Kasumi-1 (cell line): ENCODE data around the gene HNF4A.
"Not testable (repeated sequence)": the region's sequence is repeated elsewhere in the genome, so short reads cannot be mapped to it uniquely, and the experiment has no call there.

Source experiments
- DNase-seq, 2 experiments: peaks; one replicate each; lab custom pipeline; 2025; lab: John Stamatoyannopoulos, UW

HNF4A gene

GRCh38 chr20:44355498-44356352 lies at the start of gene HNF4A:
Gene HNF4A, plus strand, starts transcription at chr20:44355699. Its CDS starts 106 bp downstream, at chr20:44355805.
- no peak for DNase-seq

DNA sequence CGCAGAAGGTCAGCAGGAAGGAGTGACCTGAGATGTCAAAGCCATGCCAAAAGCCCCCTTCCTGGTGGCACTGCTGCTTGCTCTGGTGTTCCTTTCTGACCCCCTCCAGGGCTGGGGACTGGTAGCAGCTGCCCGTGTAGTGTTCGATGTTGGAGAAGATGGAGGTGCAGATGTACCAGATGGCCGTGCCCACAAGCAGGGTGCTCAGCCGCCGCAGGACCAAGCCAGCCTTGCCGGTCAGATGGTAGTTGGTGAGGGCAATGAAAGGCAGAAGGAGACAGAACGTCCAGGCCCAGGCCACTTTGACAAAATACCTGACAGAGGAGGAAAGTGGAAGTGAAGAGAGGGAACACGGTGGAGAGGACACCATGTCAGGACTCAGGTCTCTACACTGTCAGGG lies 48.6 kb upstream of the HNF4A start:
- no peak for DNase-seq

DNA sequence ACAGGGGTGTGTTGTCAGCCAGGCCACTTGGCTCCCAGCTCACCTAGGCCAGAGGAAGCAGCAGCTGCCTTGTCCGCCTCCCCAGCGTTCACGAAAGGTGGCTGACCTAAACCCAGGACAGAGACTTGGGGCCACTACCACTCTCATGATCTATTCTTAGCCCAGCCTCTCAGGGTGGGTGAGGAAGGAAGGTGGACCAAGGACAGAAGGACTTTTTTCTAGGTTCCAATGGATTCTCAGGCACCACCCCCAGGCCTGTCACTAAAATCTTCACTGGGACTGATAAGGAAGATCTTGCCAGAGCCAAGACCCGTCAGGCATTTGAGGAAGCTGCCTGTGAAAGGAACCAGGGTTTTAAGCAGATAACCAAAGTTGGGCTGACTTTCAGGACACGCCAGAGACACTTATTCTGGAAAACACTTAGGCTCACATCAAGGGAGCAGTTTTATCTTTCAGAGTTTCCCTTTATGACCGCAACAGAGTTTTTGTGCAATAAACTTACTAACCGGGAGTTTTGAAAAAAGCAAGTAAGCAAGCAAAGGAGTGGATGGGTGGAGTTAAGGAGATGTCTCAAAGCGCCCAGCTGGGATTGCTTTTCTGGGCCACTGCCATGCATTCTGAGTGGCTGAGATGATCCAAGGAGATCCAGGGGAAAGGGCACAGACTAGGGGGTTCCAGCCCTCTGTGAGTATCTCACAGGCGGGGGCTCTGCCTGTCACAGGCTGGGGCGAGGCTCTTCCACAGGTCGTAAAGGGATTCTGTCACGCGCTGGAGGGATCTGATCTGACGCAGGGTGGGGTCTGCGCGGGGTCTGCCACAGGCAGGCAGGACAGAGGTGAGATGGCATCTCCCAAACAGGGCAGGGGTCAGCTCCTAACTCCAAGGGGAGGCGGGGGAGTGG lies 45.5 kb upstream of the HNF4A start:
- DNase-seq, result peak; percentile 14 to 47

GRCh38 chr20:44310664-44311639 lies 44.5 kb upstream of the HNF4A start, which contains the start of gene FITM2:
Gene FITM2, minus strand, starts transcription at chr20:44311202. Its CDS starts 54 bp downstream, at chr20:44311148.
- peak; percentile 86 to 87 for DNase-seq

DNA sequence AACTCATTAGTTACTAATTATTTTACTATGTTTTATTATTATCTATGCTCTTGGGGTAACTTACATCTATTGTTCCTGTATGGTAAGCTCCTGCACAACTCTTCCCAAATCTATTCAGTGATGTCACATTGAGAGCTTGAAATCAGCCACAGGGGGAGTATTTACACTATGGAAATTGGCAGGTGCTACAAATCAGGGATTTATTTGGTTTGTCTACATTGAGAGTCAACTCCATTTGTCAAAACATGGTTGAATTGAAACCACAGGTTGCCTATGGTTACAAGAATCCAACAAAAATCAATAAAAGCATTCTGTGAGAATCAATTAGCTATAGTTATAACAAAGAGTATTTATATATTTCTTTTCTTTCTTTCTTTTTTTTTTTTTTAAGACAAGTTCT lies 40.6 kb upstream of the HNF4A start:
- no peak for DNase-seq

- DNase-seq, result no peak
Observed at GRCh38 chr20:44319839-44320422, 35.6 kb upstream of the HNF4A start.

DNA sequence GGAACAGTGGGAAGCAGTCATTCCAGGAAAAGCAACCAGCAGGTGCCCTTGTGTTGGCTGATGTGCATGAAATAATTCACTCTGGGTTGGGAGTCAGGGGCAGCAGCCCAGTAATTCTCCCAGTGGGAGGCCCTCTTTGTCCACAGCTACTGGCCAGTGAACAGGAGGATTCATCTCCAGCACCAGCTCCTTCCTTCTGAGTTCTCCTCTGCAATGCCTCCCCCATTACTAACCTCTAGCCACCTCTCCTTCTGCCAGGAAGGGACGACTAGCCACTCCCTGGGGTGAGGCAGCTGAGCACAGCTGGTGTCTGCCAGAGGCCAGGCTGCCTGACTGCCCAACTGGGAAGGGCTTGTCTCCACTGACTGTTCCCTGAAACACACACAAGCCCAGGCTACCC lies 31.2 kb upstream of the HNF4A start:
- DNase-seq, result no peak

GRCh38 chr20:44326391-44327159 lies 28.9 kb upstream of the HNF4A start:
- DNase-seq, result no peak

GRCh38 chr20:44327748-44328147 lies 27.8 kb upstream of the HNF4A start:
- DNase-seq, result not testable (repeated sequence)

- DNase-seq, result no peak
Observed at GRCh38 chr20:44328428-44328827, 27.1 kb upstream of the HNF4A start.

DNA sequence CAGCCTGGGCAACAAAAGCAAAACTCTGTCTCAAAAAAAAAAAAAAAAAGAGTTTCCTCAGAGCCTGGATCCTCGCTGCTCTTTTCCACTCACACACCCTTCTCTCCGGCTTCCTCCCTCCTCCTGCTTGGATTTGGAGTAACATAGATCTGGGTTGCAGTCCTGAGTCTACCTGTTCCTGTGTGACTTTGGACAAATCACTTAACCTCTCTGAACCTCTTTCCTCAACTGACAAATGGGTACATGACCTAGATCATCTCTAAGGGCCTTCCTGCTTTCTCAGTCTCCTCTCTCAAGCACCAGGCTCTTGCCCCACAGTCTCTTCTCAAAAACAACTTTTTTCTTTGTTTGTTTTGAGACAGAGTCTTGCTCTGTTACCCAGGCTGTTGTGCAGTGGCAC lies 24.3 kb upstream of the HNF4A start:
- DNase-seq, result no peak

DNA sequence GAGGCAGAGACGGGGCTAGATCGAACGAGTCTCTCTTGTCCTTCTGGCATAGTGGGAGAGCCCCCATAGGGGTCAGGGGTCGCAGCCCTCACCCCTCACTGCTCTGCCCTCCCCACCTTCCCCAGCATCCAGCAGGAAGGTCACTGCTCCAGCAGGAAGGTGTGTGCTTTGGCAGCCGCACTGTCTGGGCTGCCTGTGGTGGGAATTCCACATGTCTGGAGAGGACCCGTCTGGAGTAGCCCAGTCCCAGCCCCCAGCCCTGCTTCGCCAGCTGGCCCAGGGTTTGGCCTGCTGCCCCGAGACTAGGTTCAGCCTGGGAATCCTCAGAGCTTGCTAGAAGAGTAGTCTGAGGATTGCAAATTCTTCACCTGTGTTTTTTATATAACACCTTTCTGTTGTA lies 21.2 kb upstream of the HNF4A start:
- DNase-seq, result no peak

DNA sequence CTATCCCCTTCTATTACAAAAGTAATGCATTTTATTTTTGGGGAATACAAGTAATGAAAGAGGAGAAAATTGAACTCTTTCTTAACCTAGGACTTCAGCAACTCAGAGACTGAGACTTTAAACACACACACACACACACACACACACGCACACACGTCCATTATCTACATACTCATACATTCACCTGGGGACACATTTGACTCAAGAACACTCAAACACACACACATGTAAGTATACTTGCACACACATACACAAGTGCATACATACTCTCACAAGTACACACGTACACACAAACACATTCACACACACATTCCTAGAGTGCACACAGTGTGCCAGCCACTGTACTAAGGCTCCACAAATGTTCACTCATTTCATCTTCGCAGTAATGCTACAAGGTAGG lies 20.8 kb upstream of the HNF4A start:
- DNase-seq, result no peak

DNA sequence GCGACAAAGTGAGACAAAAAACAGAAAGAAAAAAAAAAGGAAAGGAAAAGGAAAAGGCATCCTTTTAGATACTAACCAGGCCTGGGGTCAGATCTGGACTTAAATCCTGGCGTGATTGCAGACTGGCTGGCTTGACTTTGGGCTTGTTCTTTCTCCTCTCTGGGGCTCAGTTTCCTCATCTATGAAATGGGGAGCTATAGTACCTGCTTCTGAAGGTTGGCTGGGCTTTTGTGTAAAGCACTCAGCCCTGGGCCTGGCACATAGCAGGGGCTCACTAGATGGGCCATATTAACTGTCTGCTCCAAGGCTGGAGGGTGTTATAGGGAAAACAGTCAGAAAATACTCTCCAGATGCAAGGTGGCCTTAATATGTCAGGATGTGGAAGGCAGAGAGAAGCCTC lies 19.8 kb upstream of the HNF4A start:
- no peak for DNase-seq

DNA sequence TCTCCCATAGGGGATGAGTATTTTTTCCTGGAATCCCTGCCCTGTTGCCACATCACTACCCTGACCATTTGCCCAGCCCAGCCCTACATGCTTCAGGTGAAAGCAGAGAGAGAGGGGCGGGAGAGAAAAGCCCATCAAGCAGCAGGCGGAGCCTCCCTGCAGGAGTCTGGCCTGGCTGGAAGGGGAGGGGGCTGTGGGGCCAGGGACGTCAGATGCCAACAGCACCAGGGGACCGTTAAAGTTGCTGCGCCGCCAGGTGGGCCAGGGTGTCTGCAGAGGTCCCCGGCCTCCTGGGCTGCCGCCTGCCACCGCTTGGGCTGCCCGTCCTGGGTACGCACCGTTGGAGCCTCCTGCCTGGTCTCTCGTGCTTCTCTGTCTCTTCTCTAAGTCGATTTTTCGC lies 19.4 kb upstream of the HNF4A start:
- no peak for DNase-seq

DNA sequence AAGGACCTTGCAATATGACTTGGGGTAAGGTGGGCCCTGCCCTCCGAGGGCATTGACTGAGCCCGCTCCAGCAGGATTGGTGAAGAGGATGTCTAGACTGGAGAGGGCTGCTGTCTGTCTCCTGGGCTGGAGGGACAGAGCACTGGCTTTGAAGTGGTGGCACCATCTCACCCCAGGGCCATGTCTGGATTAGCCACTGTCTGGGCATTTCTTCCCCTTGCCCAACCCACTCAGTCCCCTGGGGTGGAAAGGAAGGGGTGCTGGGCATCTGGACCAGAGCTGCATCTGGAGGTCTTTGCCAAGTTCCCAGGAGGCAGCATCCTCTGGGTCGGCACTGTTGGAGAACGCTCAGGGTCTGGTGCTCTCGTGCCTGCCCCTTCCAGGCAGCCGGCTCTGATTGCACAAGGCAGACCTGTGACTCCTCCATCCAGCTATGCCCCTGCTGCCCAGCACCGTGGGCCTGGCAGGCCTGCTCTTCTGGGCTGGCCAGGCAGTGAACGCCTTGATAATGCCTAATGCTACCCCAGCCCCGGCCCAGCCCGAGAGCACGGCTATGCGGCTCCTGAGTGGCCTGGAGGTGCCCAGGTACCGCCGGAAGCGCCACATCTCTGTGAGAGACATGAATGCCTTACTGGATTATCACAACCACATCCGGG lies 18.6 kb upstream of the HNF4A start, which contains the start of gene R3HDML:
Gene R3HDML, plus strand, starts transcription at position 319 of the 656 bp plus-strand sequence. Its CDS starts 115 bp downstream, at position 434.
- DNase-seq, result no peak

DNA sequence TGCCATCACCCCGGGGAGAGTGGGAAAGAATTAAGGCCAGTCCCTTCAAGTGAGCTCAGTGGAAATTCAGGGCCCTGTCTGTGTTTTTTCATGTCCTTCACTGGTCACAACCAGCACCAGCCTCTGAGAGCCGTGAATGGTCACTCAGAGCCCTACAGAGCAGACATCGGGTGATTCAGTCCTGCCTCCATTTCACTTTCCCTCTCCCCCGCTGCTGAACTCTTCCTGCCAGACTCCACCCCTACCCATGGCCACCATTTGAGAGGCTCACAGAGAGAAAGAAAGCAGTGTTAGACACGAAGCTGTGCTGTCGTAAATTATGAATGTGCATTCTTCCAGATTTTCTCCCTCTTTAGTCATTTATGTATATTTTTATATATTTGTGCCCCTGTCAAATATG lies 13.3 kb upstream of the HNF4A start:
- DNase-seq, result no peak

GRCh38 chr20:44343162-44343675 lies 12.3 kb upstream of the HNF4A start:
- DNase-seq, result no peak

GRCh38 chr20:44344723-44345122 lies 10.8 kb upstream of the HNF4A start:
- DNase-seq, result no peak

DNA sequence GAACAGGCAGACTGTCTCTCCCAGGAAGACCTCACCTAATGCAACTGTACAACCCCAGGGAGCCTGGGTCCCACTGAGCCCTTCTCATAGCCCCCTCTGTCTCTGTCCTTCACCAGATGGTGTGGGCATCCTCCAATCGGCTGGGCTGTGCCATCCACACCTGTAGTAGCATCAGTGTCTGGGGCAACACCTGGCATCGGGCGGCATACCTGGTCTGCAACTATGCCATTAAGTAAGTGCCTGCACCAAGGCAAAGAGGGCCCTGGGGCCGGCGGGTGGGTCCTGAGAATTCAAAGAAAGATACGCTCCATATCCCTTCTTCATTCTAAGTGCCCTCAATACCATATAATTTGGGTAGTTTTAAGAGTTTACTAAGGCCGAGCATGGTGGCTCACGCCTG lies 10.4 kb upstream of the HNF4A start:
- no peak for DNase-seq
